Endometrium (tissue), 2 donors: ENCODE data around the gene CEP44.
"Not testable (repeated sequence)": the region's sequence is repeated elsewhere in the genome, so short reads cannot be mapped to it uniquely, and the experiment has no call there.

Experiments
- FAIRE-seq: peaks from 2 replicates; lab custom pipeline; 2012; peaks lifted over from hg19 to GRCh38; lab: Jason Lieb, UNC
- donor health status: control.
- donor health status: control.

The CEP44 gene

DNA sequence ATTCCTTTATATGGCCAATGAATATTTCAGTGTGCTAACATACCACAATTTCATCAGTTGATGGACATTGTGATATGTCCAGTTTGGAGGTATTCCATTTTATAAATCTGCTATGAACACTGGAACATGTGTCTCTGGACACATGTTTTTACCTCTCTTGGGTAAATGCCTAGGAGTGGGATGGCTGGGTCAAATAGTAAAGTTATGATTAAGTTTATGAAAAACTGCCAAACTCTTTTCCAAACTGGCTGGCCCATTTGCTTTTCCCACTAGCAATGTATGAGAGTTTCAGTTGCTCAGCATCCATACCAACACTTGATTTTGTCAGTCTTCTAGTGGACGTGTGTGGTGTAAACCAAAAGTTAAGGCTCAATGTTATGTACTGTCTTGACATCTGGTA, 40.5 kb downstream of the CEP44 start:
- no peak for FAIRE-seq

- FAIRE-seq, result no peak
Measured at GRCh38 chr4:174324725-174325124, 41.0 kb downstream of the CEP44 start.

DNA sequence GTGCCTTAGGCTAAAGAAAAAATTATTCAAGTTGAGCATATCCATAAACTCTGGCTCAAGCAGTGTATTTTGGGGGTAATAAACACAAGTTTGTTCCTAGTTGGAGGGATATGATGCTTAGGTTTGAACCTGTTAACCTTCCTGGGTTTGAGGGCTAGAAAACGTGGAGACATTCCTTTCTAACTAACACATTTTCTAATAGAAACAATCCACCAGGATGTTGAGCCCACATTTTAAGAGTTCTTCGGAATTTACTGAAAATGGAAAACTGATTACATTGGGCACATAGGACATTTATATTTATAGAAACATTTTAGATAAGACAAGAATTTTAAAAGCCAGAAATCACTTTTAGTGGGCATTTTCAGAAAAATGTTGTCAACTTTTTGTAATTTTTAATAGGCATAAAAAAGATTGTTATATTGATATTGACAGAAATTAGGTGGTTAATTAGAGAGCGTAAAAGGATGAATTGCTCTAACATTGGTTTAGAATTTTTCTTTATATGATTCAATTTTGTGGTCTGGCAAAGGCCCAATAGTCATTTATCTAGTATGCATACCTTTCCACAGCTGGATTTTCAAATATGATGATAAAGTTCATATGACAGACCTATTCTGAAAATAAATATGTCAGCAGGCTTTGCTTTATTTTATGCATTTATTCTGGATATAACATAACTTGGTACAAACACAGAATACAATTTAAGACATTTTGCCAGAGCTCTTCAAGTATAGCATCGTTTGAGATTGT, 49.2 kb downstream of the CEP44 start:
- FAIRE-seq, result no peak

DNA sequence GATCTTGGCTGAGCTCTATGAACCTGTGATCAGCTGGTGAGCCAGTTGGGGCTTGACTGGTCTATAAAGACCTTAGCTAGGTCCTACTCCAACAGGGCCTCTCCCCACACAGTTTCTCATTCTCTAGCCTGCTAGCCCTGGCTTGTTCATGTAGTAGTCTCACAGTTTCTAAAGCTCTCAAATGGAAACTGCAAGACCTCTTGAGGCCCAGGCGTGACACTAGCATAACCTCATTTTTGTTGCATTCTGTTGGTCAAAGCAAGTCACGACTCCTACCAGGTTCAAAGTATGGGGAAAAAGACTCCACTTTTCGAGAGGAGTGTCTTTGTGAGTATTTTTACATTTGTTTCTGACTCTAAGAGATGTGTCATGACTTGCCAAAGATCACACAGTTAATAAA, 50.9 kb downstream of the CEP44 start:
- FAIRE-seq, result no peak

- FAIRE-seq, result no peak
Measured at GRCh38 chr4:174340714-174341113, 57.0 kb downstream of the CEP44 start.

GRCh38 chr4:174349156-174349555, 65.4 kb downstream of the CEP44 start:
- FAIRE-seq, result no peak

DNA sequence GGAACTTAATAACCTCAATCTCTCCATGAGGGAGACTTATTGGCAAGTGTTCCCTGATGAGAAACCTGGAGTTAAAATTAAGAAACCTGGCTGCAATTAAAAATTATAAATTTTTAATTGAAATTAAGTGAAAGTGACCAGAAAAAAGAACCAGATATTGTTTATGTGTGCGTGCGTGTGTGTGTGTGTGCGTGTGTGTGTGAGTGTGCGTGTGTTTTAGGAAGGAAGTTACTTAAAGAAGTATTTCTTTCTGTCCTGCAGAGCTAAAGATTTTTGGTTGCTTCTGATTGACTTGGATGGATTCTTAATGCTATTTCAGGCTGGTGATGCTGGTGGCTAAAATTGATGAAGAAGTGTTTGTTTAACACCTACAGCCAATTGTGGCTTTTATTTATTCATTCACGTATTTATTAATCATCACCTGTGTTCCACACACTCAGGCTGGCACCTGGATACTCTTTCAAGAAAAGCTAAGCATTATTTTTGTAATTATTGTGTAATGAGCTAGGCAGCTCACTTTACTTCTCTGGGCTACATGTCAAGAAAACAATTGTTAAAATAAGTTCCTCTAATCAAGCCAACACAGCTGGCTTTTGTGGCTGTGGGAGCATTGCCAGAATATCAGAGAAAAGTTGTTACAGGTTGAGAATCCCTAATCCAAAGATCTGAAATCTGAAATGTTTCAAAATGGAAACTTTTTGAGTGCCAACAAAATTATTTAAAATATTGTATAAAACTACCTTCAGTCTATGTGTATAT, 68.5 kb downstream of the CEP44 start:
- FAIRE-seq, result no peak

DNA sequence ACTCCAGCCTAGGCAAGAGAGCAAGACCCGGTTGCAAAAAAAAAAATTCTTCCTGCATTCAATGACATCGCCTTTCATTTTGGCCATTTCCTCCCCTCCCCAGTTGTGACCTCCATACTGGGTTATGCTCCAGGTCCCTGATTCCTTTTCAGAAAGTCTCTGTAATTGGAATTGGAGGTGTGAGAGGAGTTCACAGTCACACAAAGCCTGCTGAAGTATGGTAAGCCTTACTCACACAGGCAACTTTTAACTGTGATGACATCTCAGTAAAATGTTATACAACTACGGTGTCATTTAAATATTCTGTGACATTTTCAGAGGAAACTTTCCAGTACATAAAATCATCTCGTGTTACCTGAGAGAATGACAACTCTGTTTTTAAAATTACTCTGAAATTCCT, 73.6 kb downstream of the CEP44 start:
- FAIRE-seq, result no peak

DNA sequence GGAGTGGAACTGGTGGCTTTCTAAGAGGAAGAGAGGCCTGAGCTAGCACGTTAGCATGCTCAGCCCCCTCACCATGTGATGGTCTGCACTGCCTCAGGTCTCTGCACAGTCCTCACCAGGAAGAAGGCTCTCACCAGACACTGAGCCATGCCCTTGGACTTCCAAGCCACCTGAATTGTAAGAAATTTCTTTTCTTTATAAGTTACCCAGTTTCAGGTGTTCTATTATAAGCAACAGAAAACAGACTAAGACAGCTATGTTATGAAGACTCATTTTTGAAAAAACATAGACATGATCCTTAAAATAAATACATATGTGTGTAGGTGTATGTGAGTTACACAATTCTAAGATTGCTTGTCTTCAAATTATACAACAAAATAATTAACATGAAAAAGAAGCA, 74.7 kb downstream of the CEP44 start:
- FAIRE-seq, result no peak

GRCh38 chr4:174358829-174359228, 75.1 kb downstream of the CEP44 start:
- FAIRE-seq, result no peak

GRCh38 chr4:174362340-174362739, 78.6 kb downstream of the CEP44 start:
- no peak for FAIRE-seq

DNA sequence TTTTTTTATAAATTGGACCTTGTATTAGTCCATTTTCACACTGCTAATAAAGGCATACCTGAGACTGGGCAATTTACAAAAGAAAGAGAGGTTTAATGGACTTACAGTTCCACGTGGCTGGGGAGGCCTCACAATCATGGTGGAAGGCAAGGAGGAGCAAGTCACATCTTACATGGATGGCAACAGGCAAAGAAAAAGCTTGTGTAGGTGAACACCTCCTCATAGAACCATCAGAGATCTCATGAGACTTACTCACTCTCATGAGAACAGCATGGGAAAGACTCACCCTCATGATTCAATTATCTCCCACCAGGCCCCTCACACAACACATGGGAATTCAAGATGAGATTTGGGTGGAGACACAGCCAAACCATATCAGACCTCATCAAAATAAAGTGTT, 80.1 kb downstream of the CEP44 start:
- FAIRE-seq, result not testable (repeated sequence)

DNA sequence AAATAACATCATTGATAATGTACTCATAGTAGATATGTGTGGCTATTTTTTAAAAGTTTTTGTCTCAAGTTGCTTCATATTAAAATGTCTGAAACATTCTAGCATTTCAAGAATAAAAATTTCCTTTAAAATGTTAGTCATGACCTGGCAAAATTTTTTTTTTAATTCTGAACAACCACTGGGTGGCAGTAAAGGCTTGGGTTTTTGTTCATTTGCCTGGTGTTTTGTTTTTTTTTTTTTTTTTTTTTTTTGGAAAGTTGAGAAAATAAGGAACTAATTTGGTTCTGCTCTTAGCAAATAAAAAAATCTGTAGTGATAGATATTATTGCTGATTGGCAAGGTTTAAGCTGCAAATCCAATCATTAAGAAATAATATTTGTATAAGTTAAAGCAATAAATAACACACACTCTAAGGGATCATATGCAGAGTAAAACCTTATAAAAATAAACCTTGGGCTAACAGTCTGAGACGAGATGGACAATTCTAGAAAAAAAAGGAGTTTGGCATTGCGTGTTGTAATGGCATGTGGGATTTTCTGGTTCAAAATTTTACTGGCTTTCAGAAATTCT, 81.4 kb downstream of the CEP44 start:
- FAIRE-seq, result peak; percentile 99

GRCh38 chr4:174369985-174370384, 86.3 kb downstream of the CEP44 start:
- FAIRE-seq, result no peak

DNA sequence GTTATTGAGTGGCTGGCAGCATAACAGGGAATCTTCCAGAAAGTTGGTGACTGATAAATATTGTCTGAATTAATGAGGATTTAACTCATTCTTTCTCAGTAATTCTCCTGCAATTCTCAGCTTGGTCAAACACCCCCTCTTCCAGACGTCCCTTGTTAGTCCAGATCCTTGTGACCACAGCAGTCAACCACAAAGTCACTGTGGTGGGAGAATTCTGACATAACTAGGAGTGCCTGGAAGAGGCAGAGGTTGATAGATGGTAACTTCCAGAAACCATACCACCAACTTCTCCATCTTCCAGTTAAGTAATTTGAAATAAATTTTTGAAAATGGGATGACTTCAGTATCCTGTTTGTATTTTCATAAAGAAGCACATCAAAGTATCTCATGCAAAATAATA, 90.1 kb downstream of the CEP44 start:
- FAIRE-seq, result no peak

DNA sequence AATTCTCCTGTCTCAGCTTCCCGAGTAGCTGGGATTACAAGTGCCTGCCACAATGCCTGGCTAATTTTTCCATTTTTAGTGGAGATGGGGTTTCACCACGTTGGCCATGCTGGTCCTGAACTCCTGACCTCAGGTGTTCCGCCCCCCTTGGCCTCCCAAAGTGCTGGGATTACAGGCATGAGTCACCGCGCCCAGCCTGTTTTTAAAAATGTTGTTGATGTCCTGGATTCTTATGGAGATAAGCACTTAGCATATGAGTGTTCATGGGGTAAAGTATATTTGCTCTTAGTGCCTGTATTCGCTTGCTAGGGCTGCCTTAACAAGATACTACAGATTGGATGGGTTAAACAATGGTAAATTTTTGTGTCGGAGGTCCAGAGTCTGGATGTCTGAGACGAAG, 91.7 kb downstream of the CEP44 start:
- no peak for FAIRE-seq

GRCh38 chr4:174377613-174378012, 93.9 kb downstream of the CEP44 start:
- FAIRE-seq, result no peak

DNA sequence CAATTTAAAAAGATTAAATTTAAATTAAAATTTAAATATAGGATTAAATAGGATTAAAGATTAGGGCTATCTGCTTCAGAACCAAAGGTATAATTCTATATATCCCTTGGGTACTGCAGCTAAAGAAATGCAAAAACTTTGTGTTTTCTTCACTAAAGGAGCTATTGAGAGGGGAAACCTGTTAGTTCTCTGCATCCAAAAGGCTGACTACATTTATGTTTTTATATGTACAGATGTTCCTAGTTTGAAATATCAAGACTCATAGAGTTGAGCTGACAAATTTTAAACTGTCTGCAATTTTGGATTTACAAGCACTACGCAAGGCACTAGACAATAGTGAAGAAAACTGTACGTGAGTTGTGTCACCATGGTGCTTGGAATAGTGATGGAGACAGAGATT, 95.2 kb downstream of the CEP44 start:
- FAIRE-seq, result no peak

DNA sequence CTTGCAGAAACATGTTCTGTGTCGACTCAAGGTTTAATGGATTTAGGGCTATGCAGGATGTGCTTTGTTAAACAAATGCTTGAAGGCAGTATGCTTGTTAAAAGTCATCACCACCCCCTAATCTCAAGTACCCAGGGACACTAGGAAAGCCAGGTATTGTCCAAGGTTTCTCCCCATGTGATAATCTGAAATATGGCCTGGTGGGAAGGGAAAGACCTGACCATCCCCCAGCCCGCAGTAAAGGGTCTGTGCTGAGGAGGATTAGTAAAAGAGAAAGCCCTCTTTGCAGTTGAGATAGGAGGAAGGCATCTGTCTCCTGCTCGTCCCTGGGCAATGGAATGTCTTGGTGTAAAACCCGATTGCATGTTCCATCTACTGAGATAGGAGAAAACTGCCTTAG, 96.5 kb downstream of the CEP44 start:
- not testable (repeated sequence) for FAIRE-seq

DNA sequence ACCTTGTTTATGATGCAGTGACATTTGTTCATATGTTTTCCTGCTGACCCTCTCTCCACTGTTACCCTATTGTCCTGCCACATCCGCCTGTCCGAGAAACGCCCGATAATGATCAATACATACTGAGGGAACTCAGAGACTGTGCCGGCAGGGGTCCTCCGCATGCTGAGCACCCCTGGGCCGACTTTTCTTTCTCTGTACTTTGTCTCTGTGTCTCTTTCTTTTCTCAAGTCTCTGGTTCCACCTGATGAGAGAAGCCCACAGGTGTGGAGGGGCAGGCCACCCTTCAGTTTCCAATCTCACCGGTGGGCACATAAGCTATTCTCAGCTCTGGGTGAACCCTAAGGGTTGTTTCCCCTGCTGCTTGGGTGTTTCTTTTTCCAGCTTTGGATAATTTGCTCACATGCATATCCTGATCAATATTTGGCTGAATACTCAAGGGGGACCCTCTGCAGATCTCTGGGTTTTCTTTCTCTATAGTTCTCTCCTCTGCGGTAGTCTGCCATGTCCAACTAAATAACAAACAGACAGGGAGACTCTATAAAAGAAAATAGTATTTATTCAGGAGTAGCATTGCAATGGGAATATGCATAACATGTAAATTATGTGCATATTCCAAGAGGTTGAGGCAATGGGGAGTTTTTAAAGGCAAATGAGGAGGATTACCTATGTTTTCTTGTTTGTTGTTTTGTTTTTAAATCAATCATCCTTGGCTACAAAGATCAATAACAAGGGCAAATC, 97.2 kb downstream of the CEP44 start:
- FAIRE-seq, result no peak

DNA sequence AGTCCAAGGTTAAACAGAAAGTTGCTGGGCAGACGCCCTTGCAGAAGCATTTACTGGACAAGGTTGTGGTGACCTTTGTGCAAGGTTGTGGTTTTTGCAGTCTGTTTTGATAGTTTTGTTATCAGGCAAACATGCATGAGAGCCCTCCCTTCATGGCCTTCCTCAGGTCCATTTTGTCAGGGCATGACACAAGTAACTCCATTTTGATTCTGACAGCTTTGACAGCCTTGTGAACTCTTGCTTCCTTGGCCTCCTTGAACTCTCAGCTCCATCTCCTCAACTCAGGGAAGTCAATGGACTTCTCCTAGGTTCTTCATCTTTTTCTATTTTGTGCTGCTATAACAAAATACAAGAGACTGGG, 97.7 kb downstream of the CEP44 start:
- no peak for FAIRE-seq
